ENCODE results near the gene NCOR2.

NCOR2 gene

DNA sequence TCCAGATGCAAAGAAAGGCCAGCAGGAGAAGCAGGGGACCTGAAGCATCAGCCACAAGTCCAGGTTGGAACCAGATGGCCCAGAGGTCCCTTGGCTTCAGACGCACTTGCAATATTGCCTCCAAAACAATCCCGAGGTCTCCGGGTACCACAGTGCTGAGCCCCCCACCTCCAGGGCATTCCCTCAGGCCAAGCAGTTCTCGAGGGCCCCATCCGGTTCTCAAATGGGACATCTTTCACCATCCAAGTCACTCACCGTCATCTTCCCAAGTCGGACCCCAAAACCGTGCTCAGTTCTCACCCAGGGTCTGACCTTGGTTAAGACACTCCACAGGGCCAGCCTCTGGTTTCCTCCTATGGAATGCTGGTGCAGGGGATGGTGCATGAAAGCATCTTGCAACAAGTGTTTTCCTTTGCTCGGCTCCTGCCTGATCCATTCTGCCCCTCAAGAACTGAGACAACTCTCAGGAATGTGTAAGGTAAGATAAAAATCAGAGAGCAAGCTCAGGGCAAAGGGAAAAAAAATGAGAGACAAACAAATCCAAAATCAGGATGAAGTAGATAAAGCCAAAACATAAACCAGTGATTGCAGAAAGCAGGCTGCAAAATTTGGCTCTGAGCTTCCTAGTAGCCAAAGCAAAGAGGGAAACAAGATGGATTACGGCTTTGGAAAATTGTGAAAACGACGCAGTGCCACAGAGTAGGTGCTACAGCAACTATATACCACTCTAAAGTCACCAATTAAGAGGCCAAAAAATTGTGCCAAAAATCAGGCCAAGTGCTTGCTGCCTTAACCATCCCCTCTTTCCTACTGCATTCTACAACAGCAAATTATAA, 8.0 kb downstream of the NCOR2 start:
- no peak for FAIRE-seq

DNA sequence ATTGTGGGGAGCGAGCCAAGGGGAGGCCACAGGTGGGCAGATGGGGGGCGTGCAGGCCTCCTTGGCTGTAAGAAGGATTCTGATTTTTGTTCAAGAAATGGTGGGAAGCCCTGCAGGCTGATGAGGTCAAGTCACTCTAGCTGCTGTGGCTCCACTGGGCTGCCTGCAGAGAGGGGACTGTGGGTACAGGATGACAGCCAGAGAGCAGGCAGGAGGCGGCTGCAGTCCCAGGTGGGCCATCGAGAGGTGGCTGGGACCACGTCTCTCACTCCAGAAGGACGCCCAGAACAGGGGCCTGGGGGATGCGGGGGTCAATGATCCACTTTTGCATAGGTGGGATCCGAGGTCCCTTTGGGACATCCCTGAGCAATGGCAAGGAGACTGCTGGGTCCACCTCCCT, 9.1 kb downstream of the NCOR2 start:
- FAIRE-seq, result no peak

DNA sequence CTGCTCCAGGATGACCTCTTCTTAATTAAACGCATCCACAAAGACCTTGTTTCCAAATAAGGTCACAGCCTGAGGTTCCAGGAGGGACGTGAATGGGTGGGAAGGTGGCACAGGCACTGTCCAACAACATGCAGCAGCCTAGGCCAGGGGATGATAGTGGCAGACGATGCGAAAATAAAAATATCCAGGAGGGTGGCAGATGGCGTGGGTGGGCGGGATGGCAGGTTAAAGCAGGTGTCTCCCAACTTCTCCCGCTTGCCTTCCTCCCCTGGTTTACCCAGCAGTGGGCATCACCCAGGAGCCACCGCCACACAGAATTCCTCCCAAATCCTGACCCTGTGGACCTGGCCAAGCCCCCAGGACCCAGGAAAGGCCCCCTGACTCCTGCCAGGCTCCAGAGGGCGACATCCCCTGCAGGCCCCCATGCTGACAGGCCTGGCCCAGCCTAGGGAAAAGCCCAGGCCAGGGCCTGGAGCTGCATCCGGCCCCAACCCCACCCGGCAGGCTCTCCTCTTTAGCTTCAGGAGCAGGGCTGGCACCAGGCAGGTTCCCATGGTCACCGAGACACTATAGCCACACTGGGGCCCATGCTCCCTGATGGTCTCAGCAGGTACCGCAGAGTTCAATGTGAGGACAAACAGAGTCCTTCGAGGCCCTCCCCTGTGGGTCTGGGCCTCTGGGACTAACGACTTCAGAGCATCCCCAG, 9.7 kb downstream of the NCOR2 start:
- no peak for FAIRE-seq

DNA sequence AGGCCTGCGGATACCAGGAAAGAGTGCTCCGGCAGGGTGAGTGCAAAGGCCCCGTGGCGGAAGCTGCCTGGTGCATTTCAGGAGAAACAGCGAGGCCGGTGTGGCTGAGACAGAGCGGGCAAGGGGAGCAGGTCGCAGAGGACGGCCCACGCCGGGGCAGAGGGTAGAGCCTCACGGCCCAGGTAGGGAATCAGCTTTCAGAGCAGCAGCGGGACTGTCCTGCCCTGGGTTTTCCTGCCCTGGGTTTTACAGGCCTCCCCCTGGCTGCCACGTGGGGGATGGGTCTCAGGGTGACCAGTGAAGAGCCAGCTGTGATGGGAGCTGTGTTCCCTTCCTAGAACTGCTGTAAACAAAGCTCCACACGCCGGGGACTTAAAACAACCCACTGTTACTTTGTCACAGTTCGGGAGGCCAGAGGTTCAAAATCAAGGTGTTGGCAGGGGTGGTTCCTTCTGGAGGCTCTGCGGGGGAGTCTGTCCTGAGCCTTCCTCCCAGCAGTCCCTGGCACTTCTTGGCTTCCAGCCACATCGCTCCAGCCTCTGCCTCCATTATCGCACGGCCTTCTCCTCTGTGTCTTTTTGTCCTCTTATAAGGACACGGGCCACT, 10.4 kb downstream of the NCOR2 start:
- FAIRE-seq, result no peak

DNA sequence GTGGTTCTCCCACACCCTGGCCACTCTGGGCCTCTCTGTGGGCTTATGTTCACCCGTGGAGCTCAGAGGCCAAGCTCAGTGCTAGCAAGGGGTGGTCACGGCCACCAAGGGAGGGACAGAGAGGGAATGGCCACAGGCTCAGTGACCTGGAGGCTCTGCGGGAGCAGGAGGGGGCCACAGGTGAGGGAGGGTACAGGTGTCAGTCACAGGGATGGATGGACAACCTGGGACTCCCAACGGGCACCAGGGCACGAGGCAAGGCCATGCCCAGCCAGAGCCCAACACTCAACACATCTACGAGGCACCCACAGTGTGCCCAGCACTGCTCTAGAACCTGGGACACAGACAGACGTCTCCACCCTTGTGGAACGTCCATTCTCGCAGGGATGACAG, 11.3 kb downstream of the NCOR2 start:
- no peak for FAIRE-seq

DNA sequence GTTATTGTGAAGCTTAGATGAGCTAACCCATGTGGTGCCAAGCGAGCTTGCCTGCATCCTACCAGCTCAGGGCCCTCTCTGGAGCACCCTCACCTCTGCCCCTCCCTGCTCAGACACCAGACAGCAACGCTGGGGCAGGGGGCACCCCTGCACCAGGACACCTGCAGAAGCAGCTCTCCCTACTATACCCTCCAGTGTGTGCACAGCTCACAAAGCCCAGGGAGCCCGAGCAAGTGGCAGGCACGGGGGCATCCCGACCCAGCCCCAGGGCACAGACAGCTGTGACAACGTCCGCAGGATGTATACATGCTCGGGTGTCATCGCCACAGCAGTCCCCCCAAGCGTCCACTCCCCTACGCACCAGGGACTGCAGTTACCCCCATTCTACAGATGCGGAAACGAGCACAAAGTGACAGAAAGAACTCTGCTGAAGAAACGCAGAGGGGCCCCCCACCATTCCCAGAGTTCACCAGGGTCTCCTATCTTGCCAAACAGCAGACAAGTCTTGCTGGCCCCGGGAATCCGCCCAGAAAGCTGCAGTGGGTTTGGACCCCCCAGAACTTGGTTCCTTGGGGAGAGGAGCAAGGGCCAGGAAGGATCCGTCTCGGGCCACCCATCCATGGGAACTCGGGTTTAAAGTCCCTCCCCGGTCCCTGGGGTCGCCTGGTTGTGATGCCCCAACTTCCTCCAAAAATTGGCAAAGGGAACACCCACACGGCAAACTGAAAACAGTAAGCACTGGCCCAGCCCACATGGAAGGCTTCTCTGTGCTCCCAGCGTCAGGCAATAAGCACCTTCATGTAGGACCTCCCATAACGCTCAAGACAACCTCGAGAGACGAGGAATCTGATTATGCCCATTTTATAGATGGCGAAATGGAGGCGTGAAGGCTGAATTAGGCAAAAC, 12.0 kb downstream of the NCOR2 start:
- FAIRE-seq, result no peak

DNA sequence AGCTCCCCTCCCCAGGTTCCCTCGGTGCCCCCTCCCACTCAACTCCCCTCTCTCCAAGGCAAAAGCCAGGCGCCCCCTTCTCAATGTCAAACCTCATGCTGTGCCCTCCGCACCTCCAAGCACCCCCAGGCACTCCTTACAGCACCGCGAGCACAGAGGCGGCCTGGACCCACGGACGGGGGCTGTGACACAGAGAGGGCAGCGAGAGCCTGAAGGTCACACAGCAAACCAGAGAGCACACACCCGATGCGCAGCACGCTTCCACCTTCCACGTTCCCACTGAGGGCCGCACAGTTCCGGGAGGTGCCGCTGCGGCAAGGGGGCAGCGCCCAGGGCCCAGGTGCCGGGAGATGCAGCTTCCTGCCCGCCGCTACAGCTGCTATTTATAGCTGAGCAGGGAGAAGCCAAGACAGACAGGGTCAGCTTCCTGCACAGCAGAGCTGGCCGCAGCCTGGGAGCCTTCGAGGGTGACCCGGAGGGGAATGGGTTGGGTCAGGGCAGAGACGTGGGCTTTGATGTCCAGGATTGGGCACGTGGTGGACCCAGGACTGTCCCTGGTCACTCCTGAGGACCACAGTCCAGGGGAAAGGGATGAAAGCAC, 12.9 kb downstream of the NCOR2 start:
- FAIRE-seq, result no peak

DNA sequence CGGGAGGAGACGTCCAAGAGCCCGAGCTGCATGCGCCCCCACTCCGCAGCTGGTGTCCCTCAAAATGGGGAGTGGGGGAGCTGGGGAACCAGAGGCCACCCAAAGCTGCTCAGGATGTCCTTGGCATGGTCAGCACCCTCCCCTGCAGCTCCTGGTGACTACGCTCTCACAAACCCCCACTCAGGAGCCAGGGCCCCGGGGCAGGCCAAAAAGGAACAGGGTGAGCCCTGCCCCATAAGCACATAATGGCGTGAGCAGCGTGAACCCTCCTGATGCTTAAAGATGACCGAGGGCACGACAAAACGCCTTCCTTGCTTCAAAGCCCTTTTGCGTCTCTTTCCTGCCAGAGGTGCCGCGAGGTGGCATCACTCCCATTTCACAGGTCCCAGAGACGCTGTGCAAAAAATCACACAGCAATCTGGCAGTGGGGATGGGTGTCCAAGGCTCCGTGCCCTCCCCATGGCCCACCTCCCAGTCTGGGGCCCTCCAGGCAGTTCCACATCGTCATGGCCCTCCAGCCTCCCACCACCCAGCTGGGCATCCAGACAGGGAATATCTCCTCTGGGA, 13.5 kb downstream of the NCOR2 start:
- no peak for FAIRE-seq

DNA sequence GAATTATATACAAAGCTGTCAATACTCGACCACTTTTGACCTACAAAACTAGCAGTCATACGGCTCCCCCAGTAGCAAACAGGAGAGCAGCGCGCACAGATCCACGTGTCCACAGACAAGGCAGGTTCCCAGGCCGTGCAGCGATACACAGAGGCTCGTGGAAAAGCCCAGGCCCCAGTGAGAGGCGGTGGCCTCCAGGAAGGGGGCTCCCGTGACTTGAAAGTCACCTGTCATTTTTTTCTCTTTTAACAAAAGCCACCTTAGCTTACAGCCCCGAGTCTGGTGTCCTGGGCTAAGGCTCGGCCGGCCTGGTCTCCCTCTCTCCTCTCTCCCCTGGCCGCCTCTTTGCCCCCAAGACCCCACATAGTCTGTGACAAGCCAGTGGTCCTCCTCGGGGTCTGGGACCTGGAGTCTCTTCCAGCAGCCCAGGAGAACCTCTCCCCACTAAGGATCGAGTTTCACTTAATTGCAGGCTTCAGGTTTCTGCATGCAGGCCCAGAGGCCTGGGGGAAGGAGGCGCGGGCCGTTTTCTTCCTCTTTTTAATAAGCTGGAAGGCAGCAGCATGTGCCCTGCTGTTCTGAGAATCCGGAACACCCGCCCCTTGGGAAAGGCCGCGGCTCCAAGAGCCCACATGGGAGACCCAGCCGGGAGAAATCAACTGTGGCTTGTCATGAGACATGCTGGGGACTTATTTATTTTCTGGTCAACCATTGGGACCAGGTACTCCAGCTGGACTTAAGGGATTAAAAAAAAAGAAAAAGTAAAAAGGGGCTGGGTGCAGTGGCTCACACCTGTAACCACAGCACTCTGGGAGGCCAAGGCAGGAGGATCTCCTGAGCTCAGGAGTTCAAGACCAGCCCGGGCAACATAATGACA, 15.9 kb downstream of the NCOR2 start:
- no peak for FAIRE-seq

DNA sequence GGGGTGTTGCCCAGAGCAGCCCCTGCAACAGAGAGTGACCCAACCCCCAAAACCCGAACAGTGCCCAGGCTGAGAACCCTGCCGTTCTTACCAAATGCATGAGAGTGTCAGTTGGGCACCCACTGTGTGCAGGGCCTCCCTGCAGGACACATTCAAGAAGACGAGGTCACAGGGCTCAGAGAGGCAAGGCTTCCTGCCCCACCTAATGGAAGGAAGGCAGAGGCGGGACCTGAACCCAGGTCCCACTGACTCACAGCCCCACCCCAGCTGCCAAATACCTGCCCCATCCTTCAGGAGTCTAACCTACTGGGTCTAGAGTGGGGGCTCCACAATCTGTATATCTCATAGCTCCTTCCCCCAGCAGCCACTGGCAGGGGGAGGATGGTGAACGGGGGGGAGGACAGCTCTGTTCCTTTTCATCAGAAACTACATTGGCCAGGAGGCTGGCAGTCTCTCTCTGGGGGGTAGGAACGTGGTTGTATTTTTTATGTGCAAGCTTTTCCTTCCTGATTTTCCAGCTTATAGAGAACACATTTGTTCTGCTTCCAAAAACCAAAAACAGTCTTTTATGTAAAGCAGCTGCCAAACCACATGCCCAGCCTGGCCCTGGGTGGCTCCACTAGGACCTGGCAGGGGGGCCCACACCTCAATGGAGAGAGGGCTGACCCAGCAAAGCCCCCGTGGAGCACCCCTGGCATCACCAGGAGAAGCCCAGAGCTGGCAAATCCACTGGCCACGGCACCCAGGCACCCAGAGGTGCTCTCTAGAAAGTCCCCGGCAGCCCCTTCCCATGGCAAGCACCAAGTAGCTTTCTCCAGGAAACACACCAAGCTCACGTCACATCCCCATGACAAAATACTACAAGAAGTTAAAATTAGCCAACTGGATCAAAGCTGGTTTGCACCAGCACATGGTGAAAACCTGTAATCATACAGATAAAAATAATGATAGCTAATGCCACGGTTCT, 17.0 kb downstream of the NCOR2 start:
- no peak for FAIRE-seq

DNA sequence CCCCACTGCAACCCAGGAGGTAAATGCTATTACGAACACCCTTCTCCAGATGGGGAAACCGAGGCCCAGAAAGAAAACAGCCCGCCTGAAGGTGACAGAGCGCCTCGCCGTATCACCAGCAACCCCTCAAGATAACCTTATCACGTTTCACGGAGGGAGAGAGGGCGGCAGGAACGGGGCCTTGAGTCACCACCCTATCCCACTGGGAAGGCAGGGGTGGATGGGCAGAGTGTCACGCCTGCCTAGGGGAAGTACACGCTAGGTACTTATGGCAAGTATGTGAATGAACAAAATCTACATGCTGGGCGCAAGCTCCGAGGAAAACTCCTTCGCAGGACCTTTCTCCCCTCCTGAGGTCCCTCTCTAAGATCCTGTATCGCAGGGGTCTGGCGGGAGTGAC, 17.8 kb downstream of the NCOR2 start:
- no peak for FAIRE-seq

DNA sequence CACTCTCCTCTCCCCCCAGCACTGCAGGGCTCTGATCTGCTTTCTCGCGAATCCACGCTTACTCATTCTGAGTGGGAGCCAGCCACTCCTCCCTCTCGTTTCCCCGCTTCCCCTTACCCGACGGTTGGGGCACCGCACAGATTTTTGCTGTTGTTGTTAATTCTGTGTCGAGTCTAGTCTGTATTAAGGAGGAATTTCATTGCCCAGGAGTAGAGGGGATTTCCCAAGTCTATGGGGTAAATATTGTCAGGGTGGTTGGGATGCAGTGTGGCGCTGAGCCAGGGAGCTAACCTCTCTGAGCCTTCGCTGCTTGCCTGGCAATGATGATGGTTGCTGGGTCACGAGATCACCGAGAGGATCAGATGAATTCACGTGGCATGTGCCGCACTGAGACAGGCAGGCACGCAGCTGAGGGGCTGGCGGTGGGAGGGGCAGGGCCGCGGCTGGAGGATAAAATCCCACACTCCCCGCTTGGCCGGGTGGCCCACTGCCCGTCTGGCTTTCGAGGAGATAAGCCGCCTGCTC, 18.5 kb downstream of the NCOR2 start:
- FAIRE-seq, result no peak

DNA sequence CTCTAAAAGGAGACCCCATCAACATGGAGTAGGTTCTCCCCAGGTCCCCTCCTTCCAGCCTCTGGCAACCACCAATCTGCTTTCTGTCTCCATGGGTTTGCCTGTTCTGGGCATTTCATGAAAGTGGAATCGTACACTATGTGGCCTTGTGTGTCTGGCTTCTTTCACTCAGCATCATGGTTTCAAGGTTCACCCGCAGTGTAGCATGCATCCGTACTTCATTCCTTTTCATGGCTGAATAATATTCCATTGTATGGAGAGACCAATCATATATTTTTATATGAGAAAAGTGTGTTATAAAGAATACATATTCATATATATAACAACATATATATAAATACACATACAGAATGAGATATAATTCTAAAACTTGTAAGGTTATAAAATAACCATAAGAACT, 19.8 kb downstream of the NCOR2 start:
- no peak for FAIRE-seq

DNA sequence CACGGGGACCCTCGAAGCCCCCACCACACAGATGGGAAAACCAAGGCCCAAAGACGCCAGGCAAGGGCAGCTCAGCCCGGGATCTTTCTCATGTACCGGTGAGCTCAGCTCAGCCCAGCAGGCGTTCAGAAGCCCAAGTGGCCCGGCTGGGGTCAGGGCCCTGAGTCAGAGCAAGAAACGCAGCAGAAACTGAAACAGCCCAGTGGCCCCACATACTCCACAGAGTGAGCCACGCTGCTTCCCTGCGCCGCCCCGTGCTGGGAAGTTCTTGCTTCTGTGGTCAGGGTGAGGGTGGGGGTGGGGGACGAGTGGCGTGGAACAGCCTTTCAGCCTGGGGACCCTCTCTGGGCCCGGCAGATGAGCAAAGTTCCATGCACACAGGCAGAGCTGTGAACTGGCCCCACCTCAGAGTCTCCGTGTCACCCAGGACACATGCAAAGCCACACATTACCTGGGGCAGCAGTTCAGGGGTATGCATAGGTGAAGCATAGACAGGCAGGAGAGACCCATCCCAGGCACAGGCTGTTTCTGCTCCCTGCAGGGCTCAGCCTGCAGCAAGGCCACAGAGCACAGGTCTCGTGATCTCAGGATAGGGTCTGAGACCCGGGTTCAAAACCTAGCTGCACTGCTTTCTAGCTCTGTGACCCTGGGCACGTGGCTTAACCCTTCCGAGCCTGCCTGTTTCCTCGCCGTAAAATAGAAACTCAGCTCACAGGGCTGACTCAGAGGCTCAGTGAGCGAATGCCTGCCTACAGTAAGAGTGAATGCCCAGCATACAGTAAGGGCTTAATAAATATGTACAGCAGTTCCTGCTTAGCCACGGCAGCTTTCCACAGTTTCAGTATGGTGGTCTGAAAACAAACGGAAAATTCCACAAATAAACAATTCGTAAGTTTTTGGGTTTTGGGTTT, 21.6 kb downstream of the NCOR2 start:
- FAIRE-seq, result no peak

DNA sequence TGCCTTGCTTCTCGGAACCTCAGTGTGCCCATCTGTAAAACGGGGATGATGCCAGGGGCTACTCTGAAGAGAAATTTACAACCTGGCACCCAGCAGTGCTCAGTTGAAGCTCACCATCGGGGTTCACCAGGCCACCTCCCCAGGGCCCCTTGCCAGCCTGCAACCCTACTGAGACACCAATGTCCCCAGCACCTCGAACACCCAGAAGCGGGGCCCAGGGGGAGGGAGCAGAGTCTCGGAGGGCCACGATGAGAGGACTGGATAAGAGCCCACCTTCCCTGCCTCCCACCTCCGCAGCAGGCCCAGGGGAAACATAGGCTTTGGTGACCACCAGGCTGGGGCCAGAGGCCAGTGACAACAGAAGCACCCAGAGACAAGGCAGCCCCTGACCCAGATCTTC, 22.4 kb downstream of the NCOR2 start:
- no peak for FAIRE-seq

DNA sequence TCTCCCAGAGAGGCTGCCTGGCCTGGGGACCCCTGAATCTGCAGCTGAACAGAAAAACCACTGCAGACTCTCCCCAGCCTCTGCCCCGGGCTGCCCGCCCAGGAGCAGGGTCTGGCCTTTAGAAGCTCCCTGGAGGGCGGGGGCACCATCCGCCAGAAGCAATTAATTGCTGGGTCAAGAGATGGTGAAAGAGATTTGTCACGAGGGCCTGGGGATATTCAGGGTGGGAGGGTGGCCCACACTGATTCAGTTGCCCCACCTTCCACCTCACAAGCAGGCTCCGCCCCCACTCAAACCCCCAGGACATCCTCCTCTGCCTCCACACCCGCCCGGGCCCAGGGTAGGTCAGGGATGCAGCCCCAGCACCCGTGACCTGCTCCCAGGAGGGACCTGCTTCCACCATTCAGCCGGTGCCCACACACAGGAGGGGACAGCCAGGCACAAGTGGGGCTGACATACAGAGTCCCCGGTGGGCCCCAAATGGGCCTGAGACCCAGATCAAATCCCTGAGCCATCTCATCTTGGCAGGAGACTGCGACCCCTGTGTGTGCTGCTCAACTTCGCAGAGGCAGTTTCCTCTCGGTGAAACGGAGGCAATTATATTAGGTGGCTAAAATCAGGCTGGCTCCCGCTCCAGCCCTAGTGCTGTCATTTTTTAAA, 23.0 kb downstream of the NCOR2 start:
- FAIRE-seq, result no peak

DNA sequence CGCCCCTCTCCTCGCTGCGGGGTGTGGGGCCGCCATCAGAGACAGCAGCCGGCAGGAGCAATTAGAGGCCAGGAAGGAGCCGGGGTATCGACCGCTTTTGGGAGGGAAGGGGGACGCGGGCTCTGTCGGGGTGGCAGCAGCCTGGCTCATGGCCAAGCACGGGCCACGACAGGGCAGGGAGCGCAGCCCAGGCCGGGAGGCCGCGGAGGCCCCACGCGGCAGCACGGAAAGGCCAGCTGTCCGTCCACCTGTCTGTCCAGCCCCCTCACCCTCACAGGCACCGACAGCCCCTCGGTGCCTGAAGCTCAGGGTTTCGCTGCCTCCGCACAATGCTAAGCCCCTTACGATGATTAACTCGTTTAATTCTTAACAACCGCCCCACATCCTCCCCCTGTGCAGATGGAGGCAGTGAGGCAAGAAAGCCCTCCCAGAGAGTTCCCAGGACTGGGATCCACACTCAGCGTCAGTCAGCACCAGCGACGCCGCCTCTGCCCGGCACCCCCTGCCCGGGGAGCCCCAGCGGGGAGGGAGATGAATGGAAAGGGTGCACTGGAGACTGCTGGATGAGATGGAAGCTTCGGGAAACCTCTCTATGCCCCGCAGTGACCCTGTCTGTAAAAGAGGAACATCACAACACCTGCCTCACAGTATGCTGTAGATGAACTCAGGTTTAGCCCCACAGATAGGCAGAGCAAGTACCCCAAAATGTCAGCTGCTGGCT, 23.7 kb downstream of the NCOR2 start:
- FAIRE-seq, result no peak
